ENCODE measurements around the gene PPP1R9B.

The PPP1R9B gene

GRCh38 chr17:50141026-50141744 is 9.3 kb downstream of the PPP1R9B start:
- no peak for DNase-seq

GRCh38 chr17:50139950-50140885 is 10.3 kb downstream of the PPP1R9B start:
- peak; percentile 67 for DNase-seq

- no peak for DNase-seq
Observed at GRCh38 chr17:50139185-50139783, 11.2 kb downstream of the PPP1R9B start.

- DNase-seq = no peak
Observed at GRCh38 chr17:50137042-50137441, 13.4 kb downstream of the PPP1R9B start.

GRCh38 chr17:50136096-50136687 is 14.3 kb downstream of the PPP1R9B start:
- no peak for DNase-seq

GRCh38 chr17:50135316-50136095 is 15.0 kb downstream of the PPP1R9B start:
- DNase-seq = no peak

- DNase-seq = no peak
Observed at GRCh38 chr17:50134206-50135110, 16.0 kb downstream of the PPP1R9B start.

GRCh38 chr17:50133769-50134099 is 16.7 kb downstream of the PPP1R9B start:
- DNase-seq = no peak

GRCh38 chr17:50133028-50133768 is 17.3 kb downstream of the PPP1R9B start:
- no peak for DNase-seq

- no peak for DNase-seq
Observed at GRCh38 chr17:50132104-50132794, 18.2 kb downstream of the PPP1R9B start.

GRCh38 chr17:50130559-50131305 is 19.7 kb downstream of the PPP1R9B start:
- DNase-seq = no peak

GRCh38 chr17:50129728-50130558 is 20.5 kb downstream of the PPP1R9B start, which contains the start of gene SAMD14:
Gene SAMD14 (minus strand): TSS chr17:50130160. CDS start chr17:50124959, 5,201 bp downstream.
- DNase-seq = peak; percentile 22

GRCh38 chr17:50129353-50129727 is 21.1 kb downstream of the PPP1R9B start:
- DNase-seq = no peak

GRCh38 chr17:50128441-50129352 is 21.8 kb downstream of the PPP1R9B start:
- DNase-seq = no peak

GRCh38 chr17:50127697-50128361 is 22.6 kb downstream of the PPP1R9B start:
- peak; percentile 26 for DNase-seq

- DNase-seq = no peak
Observed at GRCh38 chr17:50125420-50125997, 25.0 kb downstream of the PPP1R9B start.
